ENCODE results near the gene ZNF606.

DNA sequence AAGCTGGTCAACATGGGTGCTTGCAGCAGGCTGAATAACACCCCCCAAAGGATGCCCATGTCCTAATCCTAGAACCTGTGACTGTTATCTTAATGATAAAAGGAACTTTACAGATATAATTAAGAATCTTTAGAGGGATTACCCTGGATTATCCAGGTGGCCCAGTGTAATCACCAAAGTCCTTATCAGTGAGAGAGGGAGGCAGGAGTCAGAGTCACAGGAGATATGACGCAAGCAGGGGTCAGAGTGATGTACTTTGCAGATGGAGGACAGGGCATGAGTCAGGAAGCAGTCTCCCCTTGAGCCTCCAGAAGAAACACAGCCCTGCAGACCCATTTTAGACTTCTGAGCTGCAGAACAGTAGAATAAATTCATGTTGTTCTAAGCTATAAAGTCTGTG lies 9.8 kb downstream of the ZNF606 start:
- TF ChIP-seq, protein P1, sequence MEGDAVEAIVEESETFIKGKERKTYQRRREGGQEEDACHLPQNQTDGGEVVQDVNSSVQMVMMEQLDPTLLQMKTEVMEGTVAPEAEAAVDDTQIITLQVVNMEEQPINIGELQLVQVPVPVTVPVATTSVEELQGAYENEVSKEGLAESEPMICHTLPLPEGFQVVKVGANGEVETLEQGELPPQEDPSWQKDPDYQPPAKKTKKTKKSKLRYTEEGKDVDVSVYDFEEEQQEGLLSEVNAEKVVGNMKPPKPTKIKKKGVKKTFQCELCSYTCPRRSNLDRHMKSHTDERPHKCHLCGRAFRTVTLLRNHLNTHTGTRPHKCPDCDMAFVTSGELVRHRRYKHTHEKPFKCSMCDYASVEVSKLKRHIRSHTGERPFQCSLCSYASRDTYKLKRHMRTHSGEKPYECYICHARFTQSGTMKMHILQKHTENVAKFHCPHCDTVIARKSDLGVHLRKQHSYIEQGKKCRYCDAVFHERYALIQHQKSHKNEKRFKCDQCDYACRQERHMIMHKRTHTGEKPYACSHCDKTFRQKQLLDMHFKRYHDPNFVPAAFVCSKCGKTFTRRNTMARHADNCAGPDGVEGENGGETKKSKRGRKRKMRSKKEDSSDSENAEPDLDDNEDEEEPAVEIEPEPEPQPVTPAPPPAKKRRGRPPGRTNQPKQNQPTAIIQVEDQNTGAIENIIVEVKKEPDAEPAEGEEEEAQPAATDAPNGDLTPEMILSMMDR (conservative IDR thresholded peaks at IDR 0.05 in 1 of 2, IDR thresholded peaks at IDR 0.05 in 1 of 2; ENCODE audit: low read depth in 1 of 2, low read length in 2 of 2), result no peak
- TF ChIP-seq EZH2 (IDR thresholded peaks at IDR 0.05; ENCODE audit: low read length, missing control alignments), result no peak

Data from fibroblast of lung (primary cell).